Upper lobe of left lung (tissue), 4 donors: ENCODE data around the gene ERP27.

Experiments
- CTCF ChIP-seq, 6 experiments: fragments of 450-650 bp in 4 of 6; fragments of 200-600 bp in 2 of 6; sonication (generic) in 2 of 6; IDR thresholded peaks; one replicate each; pipeline ENCODE4 v1.5.1; 2016 to 2019; ENCODE audit warnings: antibody characterized with exemption in 6 of 6
- EP300 ChIP-seq, 4 donors: sonication (generic); formaldehyde crosslinking; IDR thresholded peaks; one replicate each; pipeline ENCODE4 v1.5.1; 2017; ENCODE audit warnings: antibody characterized with exemption in 4 of 4, control low read depth in 2 of 4
- POLR2A ChIP-seq, 4 donors: fragments of 450-650 bp; IDR thresholded peaks; one replicate each; pipeline ENCODE4 v1.5.1; 2016 to 2017; ENCODE audit warnings: antibody characterized with exemption in 4 of 4, mild to moderate bottlenecking in 2 of 4
- POLR2AphosphoS5 ChIP-seq, 2 donors: sonication (generic); formaldehyde crosslinking; IDR thresholded peaks; one replicate each; pipeline ENCODE4 v1.5.1; 2017; ENCODE audit warnings: antibody characterized with exemption in 2 of 2

- TF ChIP-seq EP300 (IDR thresholded peaks at IDR 0.05) = no peak
- no peak for TF ChIP-seq POLR2A (IDR thresholded peaks at IDR 0.05)
- no peak for TF ChIP-seq CTCF (IDR thresholded peaks at IDR 0.05)
- no peak for TF ChIP-seq POLR2AphosphoS5 (IDR thresholded peaks at IDR 0.05)
Observed at GRCh38 chr12:14954269-14954668, 15.9 kb upstream of the ERP27 start.
